Liver (tissue), 3 donors: ENCODE data around the gene RPL10A.

ENCODE experiments used
- ATF3 ChIP-seq: IDR thresholded peaks from 2 replicates; pipeline ENCODE4 v1.6.1; 2016; ENCODE audit warnings: antibody characterized with exemption
- EGR1 ChIP-seq, 2 donors: IDR thresholded peaks; 2 replicates each; pipeline ENCODE4 v1.6.1; 2016 to 2018; ENCODE audit warnings: antibody characterized with exemption in 2 of 2, low read depth in 2 of 2
- GABPA ChIP-seq, 2 donors: IDR thresholded peaks in 1 of 2; conservative IDR thresholded peaks in 1 of 2; 2 replicates each; pipeline ENCODE4 v1.6.1; 2016; ENCODE audit warnings: antibody characterized with exemption in 2 of 2, mild to moderate bottlenecking in 1 of 2, moderate library complexity in 1 of 2
- HNF4A ChIP-seq, 2 donors: conservative IDR thresholded peaks; 2 replicates each; pipeline ENCODE4 v1.6.1; 2016; ENCODE audit warnings: antibody characterized with exemption in 2 of 2, mild to moderate bottlenecking in 2 of 2
- JUND ChIP-seq, 2 donors: IDR thresholded peaks; 2 replicates each; pipeline ENCODE4 v1.6.1; 2016; ENCODE audit warnings: antibody characterized with exemption in 2 of 2
- MAX ChIP-seq: IDR thresholded peaks from 2 replicates; pipeline ENCODE4 v1.6.1; 2016; ENCODE audit warnings: antibody characterized with exemption
- RAD21 ChIP-seq, 2 donors: IDR thresholded peaks; 2 replicates each; pipeline ENCODE4 v1.6.1; 2016; ENCODE audit warnings: antibody characterized with exemption in 2 of 2, mild to moderate bottlenecking in 2 of 2
- TAF1 ChIP-seq: conservative IDR thresholded peaks from 2 replicates; pipeline ENCODE4 v1.6.1; 2016; ENCODE audit warnings: antibody characterized with exemption, mild to moderate bottlenecking
- YY1 ChIP-seq: IDR thresholded peaks from 2 replicates; pipeline ENCODE4 v1.6.1; 2016; ENCODE audit warnings: antibody characterized with exemption, mild to moderate bottlenecking
- TF ChIP-seq, protein P1 (sequence below): fragments of 150-350 bp; IDR thresholded peaks from 2 replicates; pipeline ENCODE4 v1.5.1; 2017; ENCODE audit warnings: improper control_type of control experiment, low read depth, low read length; ENCODE audit not compliant: missing input control
- TF ChIP-seq, protein P2 (sequence below): IDR thresholded peaks from 2 replicates; pipeline ENCODE4 v1.6.1; 2016; ENCODE audit warnings: antibody characterized with exemption, mild to moderate bottlenecking
- donor health status: healthy.
- donor health status: healthy.

DNA sequence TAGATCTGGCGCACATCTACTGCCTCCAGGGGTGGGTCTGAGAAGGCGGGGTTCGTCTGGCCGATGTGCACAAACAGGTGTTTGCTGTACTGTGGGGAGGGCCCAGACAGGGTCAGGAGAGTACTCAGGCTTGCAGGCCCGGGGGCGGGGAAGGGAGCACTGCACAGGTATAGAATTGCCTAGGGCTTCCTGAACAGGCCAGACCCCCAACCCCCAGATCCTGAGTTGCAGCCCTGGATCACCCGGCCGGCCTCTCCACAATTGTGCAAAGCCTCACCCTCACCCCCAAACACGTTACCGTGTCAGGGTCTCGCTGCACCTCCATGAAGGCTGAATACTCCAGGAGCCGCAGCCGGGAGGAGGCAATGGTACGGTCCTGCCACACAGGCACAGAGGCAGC is 7.8 kb downstream of the RPL10A start:
- TF ChIP-seq RAD21 (IDR thresholded peaks at IDR 0.05) (no peak), EGR1 (IDR thresholded peaks at IDR 0.05; ENCODE audit: low read depth in 2 of 2) (no peak), GABPA (IDR thresholded peaks at IDR 0.05 in 1 of 2, conservative IDR thresholded peaks at IDR 0.05 in 1 of 2) (no peak), JUND (IDR thresholded peaks at IDR 0.05) (no peak), MAX (no peak), YY1 (no peak), ATF3 (no peak), TAF1 (no peak), HNF4A (conservative IDR thresholded peaks at IDR 0.05) (no peak)
- TF ChIP-seq, protein P1, sequence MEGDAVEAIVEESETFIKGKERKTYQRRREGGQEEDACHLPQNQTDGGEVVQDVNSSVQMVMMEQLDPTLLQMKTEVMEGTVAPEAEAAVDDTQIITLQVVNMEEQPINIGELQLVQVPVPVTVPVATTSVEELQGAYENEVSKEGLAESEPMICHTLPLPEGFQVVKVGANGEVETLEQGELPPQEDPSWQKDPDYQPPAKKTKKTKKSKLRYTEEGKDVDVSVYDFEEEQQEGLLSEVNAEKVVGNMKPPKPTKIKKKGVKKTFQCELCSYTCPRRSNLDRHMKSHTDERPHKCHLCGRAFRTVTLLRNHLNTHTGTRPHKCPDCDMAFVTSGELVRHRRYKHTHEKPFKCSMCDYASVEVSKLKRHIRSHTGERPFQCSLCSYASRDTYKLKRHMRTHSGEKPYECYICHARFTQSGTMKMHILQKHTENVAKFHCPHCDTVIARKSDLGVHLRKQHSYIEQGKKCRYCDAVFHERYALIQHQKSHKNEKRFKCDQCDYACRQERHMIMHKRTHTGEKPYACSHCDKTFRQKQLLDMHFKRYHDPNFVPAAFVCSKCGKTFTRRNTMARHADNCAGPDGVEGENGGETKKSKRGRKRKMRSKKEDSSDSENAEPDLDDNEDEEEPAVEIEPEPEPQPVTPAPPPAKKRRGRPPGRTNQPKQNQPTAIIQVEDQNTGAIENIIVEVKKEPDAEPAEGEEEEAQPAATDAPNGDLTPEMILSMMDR = no peak
- TF ChIP-seq, protein P2, sequence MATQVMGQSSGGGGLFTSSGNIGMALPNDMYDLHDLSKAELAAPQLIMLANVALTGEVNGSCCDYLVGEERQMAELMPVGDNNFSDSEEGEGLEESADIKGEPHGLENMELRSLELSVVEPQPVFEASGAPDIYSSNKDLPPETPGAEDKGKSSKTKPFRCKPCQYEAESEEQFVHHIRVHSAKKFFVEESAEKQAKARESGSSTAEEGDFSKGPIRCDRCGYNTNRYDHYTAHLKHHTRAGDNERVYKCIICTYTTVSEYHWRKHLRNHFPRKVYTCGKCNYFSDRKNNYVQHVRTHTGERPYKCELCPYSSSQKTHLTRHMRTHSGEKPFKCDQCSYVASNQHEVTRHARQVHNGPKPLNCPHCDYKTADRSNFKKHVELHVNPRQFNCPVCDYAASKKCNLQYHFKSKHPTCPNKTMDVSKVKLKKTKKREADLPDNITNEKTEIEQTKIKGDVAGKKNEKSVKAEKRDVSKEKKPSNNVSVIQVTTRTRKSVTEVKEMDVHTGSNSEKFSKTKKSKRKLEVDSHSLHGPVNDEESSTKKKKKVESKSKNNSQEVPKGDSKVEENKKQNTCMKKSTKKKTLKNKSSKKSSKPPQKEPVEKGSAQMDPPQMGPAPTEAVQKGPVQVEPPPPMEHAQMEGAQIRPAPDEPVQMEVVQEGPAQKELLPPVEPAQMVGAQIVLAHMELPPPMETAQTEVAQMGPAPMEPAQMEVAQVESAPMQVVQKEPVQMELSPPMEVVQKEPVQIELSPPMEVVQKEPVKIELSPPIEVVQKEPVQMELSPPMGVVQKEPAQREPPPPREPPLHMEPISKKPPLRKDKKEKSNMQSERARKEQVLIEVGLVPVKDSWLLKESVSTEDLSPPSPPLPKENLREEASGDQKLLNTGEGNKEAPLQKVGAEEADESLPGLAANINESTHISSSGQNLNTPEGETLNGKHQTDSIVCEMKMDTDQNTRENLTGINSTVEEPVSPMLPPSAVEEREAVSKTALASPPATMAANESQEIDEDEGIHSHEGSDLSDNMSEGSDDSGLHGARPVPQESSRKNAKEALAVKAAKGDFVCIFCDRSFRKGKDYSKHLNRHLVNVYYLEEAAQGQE = no peak
